Skin of body (tissue), 2 donors: ENCODE results near the gene EIPR1. TPM values are rescaled to one million over a fixed set of nuclear protein-coding genes. Genes with fewer than 3 reads are reported as not detected.
A peak's percentile ranks its signal among the peaks of the same experiment; 100 is the strongest.

ENCODE experiments used
- DNase-seq: peaks from one replicate; lab custom pipeline; 2025; lab: John Stamatoyannopoulos, UW
- total RNA-seq: library from RNA; depleted of rRNA; stranded (reverse); fragments of >200 nt; gene quantifications from one replicate; pipeline ENCODE4 v1.2.3, GENCODE V29; 2014

The EIPR1 gene
- total RNA-seq, 1 donor from 2014 or later: 14.2 TPM

DNA sequence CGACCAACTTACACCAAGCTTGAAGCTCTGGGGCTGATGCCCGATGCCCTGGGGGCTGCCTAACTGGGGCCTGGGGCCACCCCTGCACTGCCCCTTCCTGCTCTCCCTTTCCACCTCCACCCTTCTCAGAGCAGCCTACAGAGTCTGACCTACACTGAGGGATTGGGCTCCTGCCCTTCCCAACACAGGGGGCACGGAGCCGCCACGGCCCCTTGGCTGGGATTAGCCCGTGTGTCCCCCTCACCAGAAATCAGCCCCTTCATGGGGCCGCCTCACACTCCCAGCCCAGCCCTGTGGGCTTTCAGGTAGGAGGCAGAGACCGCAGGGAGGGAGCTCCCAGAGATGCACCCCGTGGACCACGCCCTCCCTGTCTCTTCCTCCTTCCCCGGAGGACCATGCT is 198.0 kb downstream of the EIPR1 start:
- no peak for DNase-seq

DNA sequence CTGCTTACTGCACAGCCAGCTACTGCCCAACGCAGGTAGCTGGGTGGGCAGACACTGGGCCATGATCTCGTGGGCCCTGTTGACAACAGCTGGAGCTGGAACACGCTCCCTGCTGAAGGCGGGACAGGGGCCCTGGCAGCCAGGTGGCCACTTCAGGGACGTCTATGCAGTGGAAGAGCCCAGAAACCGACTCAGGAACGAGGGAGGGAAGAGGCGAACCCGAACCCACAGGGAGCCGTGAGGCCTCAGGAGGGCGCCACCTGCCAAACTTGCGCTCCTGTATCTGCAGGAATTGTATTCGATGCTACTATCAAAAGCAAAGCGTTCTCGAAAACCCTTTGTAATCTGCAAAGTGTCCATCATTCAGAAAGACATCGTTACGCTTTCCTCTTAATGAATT is 198.4 kb downstream of the EIPR1 start:
- no peak for DNase-seq

DNA sequence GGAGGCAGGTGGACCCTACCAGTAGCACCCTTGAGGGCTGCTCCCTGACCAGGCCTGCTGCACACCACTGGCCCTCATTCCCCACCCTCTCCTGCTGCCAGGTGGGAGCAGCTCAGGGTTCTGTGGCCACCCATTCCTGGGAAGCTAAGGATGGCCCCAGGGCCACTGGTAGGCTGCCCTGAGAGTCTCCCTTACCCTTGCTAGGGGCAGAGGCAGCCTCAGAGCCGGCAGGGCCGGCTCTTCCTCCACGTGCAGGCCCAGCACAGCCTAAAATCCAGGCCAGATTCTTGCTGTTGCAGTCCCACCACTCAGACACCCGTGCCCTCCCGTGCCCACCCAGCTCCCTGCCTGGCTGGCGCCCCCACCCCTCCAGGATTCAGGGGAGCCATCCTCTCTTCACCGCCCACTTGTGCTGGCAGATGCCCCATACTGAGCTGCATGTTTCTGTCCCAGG is 199.0 kb downstream of the EIPR1 start:
- DNase-seq: no peak

DNA sequence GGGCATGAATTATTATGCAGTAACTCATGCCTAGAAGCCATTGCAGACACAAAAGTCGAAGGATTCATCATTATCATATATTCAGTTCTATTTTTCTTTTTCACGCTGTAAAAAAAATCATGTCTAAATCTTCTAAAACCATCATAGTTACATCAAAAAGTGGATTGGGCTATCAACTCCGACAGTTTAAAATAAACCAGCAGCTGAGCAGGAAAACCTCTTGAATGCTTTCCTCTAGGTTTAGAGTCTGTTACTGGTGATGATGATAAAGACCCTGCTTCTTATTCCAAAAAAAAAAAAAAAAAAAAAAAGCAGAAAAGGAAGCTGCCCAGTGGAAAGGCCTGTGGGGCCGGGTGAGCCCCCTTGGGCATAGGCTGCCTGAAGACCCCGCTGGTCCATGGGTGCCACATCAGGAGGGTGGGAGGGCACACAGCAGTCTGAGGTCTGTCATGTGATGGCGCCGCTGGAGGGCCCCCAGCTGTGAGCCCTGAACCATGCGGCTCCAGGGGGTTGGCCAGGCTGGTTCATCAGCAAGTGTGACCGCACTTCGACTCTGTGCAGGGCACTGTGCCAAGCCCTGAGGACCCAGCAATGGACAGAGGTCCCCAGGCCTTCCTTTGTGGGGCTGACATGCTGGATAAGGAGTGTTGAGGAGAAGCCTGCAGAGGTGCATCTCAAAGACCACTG is 199.6 kb downstream of the EIPR1 start:
- no peak for DNase-seq

- DNase-seq: no peak
These were observed 200.8 kb downstream of the EIPR1 start for GRCh38 chr2:3176869-3177255.

- DNase-seq: no peak
These were observed 201.3 kb downstream of the EIPR1 start for GRCh38 chr2:3176071-3176868.

GRCh38 chr2:3175568-3175955 is 202.1 kb downstream of the EIPR1 start:
- no peak for DNase-seq

GRCh38 chr2:3174626-3175567 is 202.7 kb downstream of the EIPR1 start:
- DNase-seq: no peak

DNA sequence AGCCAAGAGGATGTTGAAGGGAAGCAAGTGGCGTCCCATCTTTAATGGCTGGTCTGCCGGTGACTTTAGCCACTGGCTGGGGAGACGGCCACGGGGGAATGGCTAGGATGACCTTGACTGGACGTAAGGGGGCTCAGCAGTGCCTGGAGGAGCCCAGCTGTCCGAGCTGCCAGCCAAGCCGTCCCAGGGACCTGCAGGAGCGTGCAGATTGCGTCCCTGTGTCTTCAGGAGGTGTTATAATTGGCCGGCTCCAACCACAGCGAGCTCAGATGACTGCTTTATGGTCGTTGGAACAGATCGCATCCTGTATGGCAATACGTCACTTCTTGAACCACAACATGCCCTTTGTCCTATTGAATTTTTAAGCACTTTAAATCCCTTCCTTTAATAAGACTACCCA is 204.6 kb downstream of the EIPR1 start:
- no peak for DNase-seq

DNA sequence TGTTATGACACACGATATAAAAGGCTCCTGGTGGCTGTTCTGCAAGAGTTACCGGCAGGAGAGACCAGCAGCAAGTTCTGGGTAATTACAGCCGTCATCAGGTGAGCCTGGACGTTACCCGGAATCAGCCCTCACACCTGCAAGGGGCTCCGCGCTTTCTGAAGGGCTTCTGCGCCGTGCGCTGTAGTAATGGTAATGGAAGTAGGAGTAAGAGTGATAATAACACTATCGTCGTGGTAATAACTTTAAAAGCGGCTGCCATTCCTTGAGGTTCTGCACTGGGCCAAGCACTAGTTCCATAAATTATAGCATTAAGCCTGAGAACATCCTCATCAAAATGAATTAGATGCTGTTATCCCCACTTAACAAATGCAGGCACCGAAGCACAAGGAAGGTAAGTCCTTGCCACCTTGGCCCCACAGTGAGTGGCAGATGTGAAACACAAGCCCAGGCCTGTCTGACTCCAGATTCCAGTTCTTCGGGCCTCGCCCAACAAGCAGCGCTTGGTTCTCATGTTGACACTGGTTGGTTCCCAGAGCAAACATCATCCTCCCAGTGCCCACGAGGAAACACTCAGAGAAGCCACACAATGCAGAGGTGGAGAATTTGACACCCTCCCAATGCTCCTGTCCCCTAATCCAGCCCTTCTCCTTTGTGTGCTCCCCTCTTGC is 205.2 kb downstream of the EIPR1 start:
- DNase-seq: no peak

DNA sequence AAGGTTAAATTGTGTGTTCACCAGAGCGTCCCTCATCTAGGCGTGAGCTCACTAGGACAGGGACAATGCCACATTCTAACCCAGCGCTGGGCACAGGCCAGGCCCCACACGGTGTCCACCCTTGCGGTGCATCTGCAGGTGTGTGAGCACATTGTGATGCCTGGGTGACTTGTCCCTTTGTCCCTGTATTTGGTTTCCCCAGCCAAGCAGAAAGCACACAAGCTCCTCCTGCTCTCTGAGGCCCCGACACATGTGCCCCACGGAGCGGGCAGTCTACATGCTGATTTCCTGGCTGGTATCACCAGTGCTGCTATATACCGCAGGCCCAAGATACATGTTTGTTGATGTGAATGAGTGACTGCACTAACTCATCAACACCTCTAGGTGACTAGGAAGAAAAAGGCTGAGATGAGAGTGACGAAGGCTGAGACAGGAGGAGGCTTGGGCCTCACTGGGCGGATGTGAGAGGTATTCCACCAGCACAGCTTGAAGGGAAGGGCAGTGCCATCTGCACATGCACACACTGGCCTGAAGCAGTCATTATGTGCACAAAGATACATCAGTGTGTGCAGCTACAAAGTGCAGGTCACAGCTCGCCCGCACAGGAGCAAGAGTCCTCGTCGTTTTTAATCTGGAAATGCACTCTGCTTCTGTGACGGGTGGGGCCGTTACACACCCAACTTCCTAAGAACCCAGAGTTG is 205.9 kb downstream of the EIPR1 start:
- DNase-seq: no peak

DNA sequence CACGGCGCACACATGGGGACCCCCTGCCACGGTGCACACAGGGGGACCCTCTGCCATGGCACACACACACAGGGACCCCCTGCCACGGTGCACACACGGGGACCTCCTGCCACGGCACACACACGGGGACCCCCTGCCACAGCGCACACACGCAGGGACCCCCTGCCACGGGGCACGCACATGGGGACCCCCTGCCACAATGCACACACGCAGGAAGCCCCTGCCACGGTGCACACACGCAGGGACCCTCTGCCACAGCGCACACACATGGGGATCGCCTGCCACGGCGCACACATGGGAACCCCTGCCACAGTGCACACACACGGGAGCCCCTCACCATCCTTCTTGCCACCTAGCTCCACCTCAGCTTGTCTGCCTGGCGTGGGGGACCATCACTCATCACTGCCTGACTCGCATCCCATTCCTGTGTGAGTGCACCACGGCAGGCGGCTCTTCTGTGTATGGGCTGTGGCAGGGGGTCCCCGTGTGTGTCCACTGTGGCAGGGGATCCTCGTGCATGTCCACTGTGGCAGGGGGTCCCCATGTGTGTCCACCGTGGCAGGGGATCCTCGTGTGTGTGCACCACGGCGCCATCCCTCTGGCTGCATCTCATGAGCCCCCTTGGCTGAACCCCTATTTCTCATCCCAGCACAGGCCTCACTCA is 206.7 kb downstream of the EIPR1 start:
- DNase-seq: no peak

DNA sequence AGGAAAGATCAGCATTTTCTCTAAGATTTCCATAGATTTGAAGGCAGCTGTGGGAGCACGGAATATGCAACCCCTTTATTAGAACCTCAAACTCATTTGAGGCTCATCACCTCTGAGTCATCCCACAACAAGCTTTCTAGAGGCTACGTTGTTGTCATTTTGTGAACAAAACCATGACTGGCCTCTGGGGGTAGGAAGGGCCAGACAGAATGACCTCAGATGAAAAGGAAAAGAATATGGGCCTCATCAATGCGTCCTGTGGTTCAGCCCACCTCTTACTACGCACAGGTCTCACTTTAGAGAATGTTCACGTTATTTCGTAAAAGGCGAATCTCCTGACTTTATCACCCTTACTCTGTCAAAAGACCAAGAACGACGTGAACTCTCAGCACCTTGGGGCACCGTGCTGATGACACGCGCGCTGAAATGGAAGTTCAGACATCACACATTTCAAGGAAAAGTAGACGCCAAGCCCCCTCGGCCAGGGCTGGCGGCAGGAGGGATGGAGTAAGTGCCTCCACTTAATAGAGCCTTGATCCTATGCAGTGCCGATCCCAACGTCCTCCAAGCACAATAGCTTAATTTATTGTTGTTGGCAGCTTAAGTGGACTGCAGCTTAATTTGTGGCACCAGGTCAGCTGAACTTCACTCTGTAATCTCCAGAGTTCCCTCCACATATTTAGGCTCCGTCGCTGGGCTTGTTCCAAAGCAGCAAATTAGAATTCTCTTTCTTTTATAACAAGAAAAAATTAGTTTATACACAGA is 208.3 kb downstream of the EIPR1 start:
- no peak for DNase-seq

GRCh38 chr2:3168230-3168891 is 209.3 kb downstream of the EIPR1 start:
- DNase-seq: peak; percentile 16

DNA sequence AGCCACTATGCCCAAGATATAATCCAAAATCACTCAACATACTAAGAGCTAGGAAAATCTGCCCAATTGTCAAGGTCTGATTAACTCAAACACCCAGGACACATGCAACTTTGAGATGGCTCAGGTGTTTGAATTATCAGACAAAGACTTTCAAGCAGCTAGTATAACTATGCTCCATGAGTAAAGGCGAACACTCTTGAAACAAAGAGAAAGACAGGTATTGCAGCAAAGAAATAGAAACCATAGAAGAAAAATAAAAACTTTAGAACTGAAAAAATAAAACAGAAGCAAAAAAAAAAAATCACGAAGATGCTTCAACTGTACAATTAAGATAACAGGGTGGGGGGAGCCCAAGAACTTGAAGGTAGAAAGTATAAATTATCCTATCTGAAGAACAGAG is 214.2 kb downstream of the EIPR1 start:
- no peak for DNase-seq

DNA sequence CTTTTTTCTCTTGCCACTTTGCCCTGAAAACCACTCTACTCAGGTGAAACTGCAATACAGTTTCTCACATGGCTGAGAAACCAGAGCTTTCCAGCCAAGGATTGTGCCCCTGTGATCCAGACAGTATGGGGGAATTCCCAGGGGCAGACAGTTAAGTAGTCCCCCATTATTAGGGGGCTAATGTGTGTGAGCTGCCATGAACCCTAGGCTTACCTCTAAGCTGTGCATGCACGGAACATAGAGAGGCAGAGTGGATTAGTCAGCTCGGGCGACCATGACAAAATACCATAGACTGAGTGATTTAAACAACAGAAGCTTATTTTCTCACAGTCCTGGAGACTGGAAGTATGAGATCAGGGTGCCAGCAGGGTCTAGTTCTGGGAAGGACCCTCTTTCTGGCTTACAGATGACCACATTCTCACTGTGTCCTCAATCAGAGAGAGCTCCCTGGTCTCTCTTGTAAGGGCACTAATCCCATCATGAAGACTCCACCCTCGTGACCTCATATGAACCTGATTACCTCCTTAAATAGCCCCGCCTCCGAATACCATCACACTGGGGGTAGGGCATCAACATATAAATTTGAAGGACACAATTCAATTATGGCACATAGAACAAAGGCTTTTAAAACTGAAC is 215.1 kb downstream of the EIPR1 start:
- no peak for DNase-seq

DNA sequence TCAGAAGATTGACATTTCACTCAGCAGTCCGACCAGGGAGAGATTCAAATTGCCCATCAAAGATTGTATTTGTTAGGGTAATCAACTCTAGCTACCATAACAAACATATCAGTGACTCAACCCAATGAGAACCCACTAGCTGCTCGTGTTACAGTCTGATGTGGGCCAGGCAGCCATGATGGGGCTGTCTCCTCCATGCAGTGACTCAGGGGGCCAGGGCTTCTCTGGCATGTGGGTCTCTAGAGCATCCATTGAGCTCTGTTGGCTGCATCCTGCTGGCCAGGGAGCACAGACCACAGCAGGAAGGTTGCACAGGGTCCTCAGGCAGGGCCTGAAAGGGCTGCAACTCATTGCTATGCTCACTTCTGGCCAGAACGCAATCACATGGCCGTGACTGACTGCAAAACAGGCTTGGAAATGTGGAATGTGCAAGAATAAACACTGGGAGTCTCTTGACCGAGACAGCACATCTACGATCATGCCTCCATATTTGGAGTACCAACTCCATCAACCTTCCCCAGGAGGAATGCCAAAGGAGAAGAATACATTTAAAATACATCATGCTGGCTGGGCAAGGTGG is 216.8 kb downstream of the EIPR1 start:
- no peak for DNase-seq
